ENCODE measurements around the gene OMG. TPM values are rescaled to one million over a fixed set of nuclear protein-coding genes. Genes with fewer than 3 reads are reported as not detected.

The OMG gene
- total and polyA plus RNA-seq, 2 donors (not counting 3 experiments of a cell fraction or from before 2014, with no cell fraction given): 0.86 TPM; not detected in 1

DNA sequence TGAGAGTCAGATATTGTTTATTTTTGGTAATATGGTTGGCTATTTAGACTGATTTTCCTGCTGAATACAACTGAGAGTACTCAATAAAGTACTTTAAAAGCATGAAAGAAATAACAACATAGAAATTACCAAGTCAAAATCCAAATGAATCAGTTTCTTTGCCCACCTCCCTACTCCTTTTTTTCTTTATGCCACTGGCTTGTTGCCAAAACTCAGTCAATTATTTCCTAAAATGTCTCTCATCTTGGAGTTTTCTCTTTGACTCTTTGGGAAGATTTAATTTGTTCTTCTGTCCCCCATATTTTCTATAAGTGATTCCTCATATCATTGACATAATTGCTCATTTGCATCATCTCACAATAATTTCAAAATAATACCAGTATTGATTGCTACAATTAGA lies 2.6 kb upstream of the OMG start:
- dilution Hi-C loops (cut with MboI; ENCODE audit: extremely low pct_ligation_motif_present, low sequenced_read_pairs): no loop called here
- no TSS peak for BruUV-seq (replicated peaks)
- intact Hi-C loops (cut with micrococcal nuclease): no loop called here

DNA sequence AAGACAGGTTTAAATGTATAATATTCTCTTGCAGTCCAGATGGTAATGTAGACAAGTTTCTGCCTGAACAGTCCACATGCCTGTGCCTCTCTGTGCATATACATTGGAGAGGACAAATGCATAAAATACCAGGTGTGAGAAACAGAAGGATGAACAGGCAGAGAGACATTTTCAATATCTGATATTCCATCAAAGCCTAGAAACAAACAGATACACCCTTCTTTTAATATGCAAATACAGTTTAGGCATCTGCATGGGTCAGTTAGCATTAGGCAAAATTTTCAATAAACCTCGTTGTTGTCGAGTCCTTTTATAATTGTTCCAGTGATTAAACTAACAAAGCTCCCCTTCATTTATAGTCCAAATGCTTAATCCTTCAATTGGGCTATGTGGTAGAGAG lies 897 bp downstream of the OMG start:
- H3K36me3 ChIP-seq (ENCODE audit: control insufficient read depth in 2 of 2, extremely low read depth in 1 of 2, insufficient read depth in 2 of 2, low read length in 2 of 2): no peaks in the 10 kb centered on the region
- DNase-seq (ENCODE audit: low read depth, low spot score) (no peak), FAIRE-seq (no peak)
- H3K4me2 ChIP-seq (ENCODE audit: insufficient read depth, low read length): no peak overlapping the region
- no peaks in the 10 kb centered on the region for H3K27me3 ChIP-seq (ENCODE audit: control insufficient read depth in 2 of 2, insufficient read depth in 2 of 2, low read length in 2 of 2)
- TF ChIP-seq POLR2AphosphoS5 (IDR thresholded peaks at IDR 0.05; ENCODE audit: insufficient read depth, low read depth, low read length): no peak
- H3K4me3 ChIP-seq (replicated peaks in 1 of 3; ENCODE audit: insufficient read depth in 1 of 3, low read depth in 1 of 3, low read length in 3 of 3): no peak overlapping the region
- H3K9ac ChIP-seq (replicated peaks; ENCODE audit: extremely low read depth, insufficient read depth, low read length): no peak overlapping the region
- no peaks in the 10 kb centered on the region for H3K9me3 ChIP-seq (replicated peaks; ENCODE audit: control insufficient read depth, insufficient read depth, low read length)
- POLR2A ChIA-PET: no interaction called here
- H2AFZ ChIP-seq (ENCODE audit: low read depth, low read length): no peak overlapping the region
- H3K4me1 ChIP-seq (ENCODE audit: control insufficient read depth, extremely low read depth, insufficient read depth, low read length): no peaks in the 10 kb centered on the region
- no peaks in the 10 kb centered on the region for H3K9me1 ChIP-seq (replicated peaks; ENCODE audit: control insufficient read depth, extremely low read depth, insufficient read depth, low read length)
- no peak overlapping the region for H3K27ac ChIP-seq (ENCODE audit: insufficient read depth, low read depth, low read length)
- dilution Hi-C loops (cut with MboI; ENCODE audit: extremely low pct_ligation_motif_present, low sequenced_read_pairs) (no loop called here), intact Hi-C loops (cut with micrococcal nuclease) (no loop called here)
- CTCF ChIA-PET: no interaction called here
- no TSS peak for BruUV-seq (replicated peaks)
- H4K20me1 ChIP-seq (replicated peaks; ENCODE audit: control insufficient read depth, extremely low read depth, insufficient read depth, low read length): no peaks in the 10 kb centered on the region
- H3K79me2 ChIP-seq (ENCODE audit: control insufficient read depth, insufficient read depth, low read length): no peaks in the 10 kb centered on the region

More for the DNA sequence above, 2.6 kb upstream of the OMG start:
- FAIRE-seq: no peak
- Histone ChIP-seq H3K27me3 (ENCODE audit: control insufficient read depth in 2 of 2, insufficient read depth in 2 of 2, low read length in 2 of 2) (no peaks in the 10 kb centered on the region), H2AFZ (ENCODE audit: low read depth, low read length) (no peak overlapping the region), H3K9ac (replicated peaks; ENCODE audit: extremely low read depth, insufficient read depth, low read length) (no peak overlapping the region), H3K4me2 (ENCODE audit: insufficient read depth, low read length) (no peak overlapping the region), H3K4me1 (ENCODE audit: control insufficient read depth, extremely low read depth, insufficient read depth, low read length) (no peaks in the 10 kb centered on the region), H3K27ac (ENCODE audit: insufficient read depth, low read depth, low read length) (no peak overlapping the region), H3K4me3 (replicated peaks in 1 of 3; ENCODE audit: insufficient read depth in 1 of 3, low read depth in 1 of 3, low read length in 3 of 3) (no peak overlapping the region), H4K20me1 (replicated peaks; ENCODE audit: control insufficient read depth, extremely low read depth, insufficient read depth, low read length) (no peaks in the 10 kb centered on the region), H3K9me1 (replicated peaks; ENCODE audit: control insufficient read depth, extremely low read depth, insufficient read depth, low read length) (no peaks in the 10 kb centered on the region), H3K79me2 (ENCODE audit: control insufficient read depth, insufficient read depth, low read length) (no peaks in the 10 kb centered on the region), H3K36me3 (ENCODE audit: control insufficient read depth in 2 of 2, extremely low read depth in 1 of 2, insufficient read depth in 2 of 2, low read length in 2 of 2) (no peaks in the 10 kb centered on the region), H3K9me3 (replicated peaks; ENCODE audit: control insufficient read depth, insufficient read depth, low read length) (no peaks in the 10 kb centered on the region)
- ChIA-PET CTCF (no interaction called here), POLR2A (no interaction called here)
- TF ChIP-seq FOS (IDR thresholded peaks at IDR 0.05; ENCODE audit: borderline replicate concordance, insufficient read depth, low read length) (no peak), POLR2AphosphoS5 (IDR thresholded peaks at IDR 0.05; ENCODE audit: insufficient read depth, low read depth, low read length) (no peak)
- TF ChIP-seq, protein P1, sequence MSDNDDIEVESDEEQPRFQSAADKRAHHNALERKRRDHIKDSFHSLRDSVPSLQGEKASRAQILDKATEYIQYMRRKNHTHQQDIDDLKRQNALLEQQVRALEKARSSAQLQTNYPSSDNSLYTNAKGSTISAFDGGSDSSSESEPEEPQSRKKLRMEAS (IDR thresholded peaks at IDR 0.05; ENCODE audit: insufficient read depth, insufficient read length): no peak
- DNase-seq (ENCODE audit: low read depth, low spot score): no peak
